Measurements from ENCODE around the gene SAMD9. TPM values are rescaled to one million over a fixed set of nuclear protein-coding genes. Genes with fewer than 3 reads are reported as not detected.
"Not testable (repeated sequence)": the region's sequence is repeated elsewhere in the genome, so short reads cannot be mapped to it uniquely, and the experiment has no call there.

The SAMD9 gene
- total and polyA plus RNA-seq, 2 experiments from 2014 or later = 0.03 TPM; not detected in 1

GRCh38 chr7:93097388-93097787 is 20.4 kb downstream of the SAMD9 start:
- H3K27me3 ChIP-seq = no peaks in the 10 kb centered on the region
- no peak overlapping the region for H3K4me3 ChIP-seq
- TF ChIP-seq, protein P1, sequence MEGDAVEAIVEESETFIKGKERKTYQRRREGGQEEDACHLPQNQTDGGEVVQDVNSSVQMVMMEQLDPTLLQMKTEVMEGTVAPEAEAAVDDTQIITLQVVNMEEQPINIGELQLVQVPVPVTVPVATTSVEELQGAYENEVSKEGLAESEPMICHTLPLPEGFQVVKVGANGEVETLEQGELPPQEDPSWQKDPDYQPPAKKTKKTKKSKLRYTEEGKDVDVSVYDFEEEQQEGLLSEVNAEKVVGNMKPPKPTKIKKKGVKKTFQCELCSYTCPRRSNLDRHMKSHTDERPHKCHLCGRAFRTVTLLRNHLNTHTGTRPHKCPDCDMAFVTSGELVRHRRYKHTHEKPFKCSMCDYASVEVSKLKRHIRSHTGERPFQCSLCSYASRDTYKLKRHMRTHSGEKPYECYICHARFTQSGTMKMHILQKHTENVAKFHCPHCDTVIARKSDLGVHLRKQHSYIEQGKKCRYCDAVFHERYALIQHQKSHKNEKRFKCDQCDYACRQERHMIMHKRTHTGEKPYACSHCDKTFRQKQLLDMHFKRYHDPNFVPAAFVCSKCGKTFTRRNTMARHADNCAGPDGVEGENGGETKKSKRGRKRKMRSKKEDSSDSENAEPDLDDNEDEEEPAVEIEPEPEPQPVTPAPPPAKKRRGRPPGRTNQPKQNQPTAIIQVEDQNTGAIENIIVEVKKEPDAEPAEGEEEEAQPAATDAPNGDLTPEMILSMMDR (IDR thresholded peaks at IDR 0.05; ENCODE audit: low read depth, low read length) = no peak
- no peaks in the 10 kb centered on the region for H3K36me3 ChIP-seq
- H3K27ac ChIP-seq = no peak overlapping the region
- no peak for DNase-seq (ENCODE audit: low read depth in 1 of 2, low spot score in 1 of 2)
- no peaks in the 10 kb centered on the region for H3K9me3 ChIP-seq (ENCODE audit: low read depth)
- no peaks in the 10 kb centered on the region for H3K4me1 ChIP-seq (ENCODE audit: low read depth)

- TF ChIP-seq, protein P1 (IDR thresholded peaks at IDR 0.05; ENCODE audit: low read depth, low read length) = peak; percentile 59
Observed at GRCh38 chr7:93092757-93093370, 24.9 kb downstream of the SAMD9 start.

GRCh38 chr7:93073357-93073756 is 44.4 kb downstream of the SAMD9 start:
- not testable (repeated sequence) for H3K4me3 ChIP-seq; H3K4me1 ChIP-seq (ENCODE audit: low read depth); H3K9me3 ChIP-seq (ENCODE audit: low read depth); DNase-seq (ENCODE audit: low read depth in 1 of 2, low spot score in 1 of 2); H3K36me3 ChIP-seq; H3K27me3 ChIP-seq; H3K27ac ChIP-seq

More at GRCh38 chr7:93092757-93093370, 24.9 kb downstream of the SAMD9 start:
- no peak overlapping the region for H3K27ac ChIP-seq
- peak in 1 of 2 donors; percentile 68 for DNase-seq (ENCODE audit: low read depth in 1 of 2, low spot score in 1 of 2)
- no peaks in the 10 kb centered on the region for H3K9me3 ChIP-seq (ENCODE audit: low read depth)
- H3K4me1 ChIP-seq (ENCODE audit: low read depth) = no peaks in the 10 kb centered on the region
- H3K27me3 ChIP-seq = no peaks in the 10 kb centered on the region
- H3K4me3 ChIP-seq = no peak overlapping the region
- H3K36me3 ChIP-seq = no peaks in the 10 kb centered on the region

DNA sequence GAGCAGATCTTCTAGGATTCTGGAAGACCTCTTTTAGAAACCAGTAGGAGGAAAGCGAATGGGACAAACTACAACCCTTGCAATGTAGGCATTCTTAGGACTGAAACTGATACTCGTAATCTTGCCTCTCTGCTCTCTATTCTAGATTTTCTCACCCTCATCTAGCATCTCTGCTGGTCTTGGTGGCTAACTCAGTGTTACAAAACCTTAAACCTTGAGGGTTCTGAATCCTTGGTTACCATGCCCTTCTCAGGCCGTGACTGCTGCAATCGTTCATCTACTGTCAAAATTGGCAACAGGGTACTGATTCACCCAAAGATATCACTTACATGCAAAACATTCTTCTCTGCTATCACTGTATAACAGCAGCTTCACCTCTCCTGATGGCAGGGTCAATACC is 55.2 kb downstream of the SAMD9 start:
- no peaks in the 10 kb centered on the region for H3K9me3 ChIP-seq (ENCODE audit: low read depth)
- no peak overlapping the region for H3K4me3 ChIP-seq
- H3K36me3 ChIP-seq = no peaks in the 10 kb centered on the region
- no peak for DNase-seq (ENCODE audit: low read depth in 1 of 2, low spot score in 1 of 2)
- H3K27ac ChIP-seq = no peak overlapping the region
- no peaks in the 10 kb centered on the region for H3K4me1 ChIP-seq (ENCODE audit: low read depth)
- TF ChIP-seq, protein P1 (IDR thresholded peaks at IDR 0.05; ENCODE audit: low read depth, low read length) = no peak
- H3K27me3 ChIP-seq = no peaks in the 10 kb centered on the region

GRCh38 chr7:93060865-93061264 is 56.9 kb downstream of the SAMD9 start:
- H3K9me3 ChIP-seq (ENCODE audit: low read depth) = no peaks in the 10 kb centered on the region
- H3K4me1 ChIP-seq (ENCODE audit: low read depth) = no peaks in the 10 kb centered on the region
- H3K27ac ChIP-seq = no peak overlapping the region
- no peaks in the 10 kb centered on the region for H3K36me3 ChIP-seq
- no peak overlapping the region for H3K4me3 ChIP-seq
- no peak for DNase-seq (ENCODE audit: low read depth in 1 of 2, low spot score in 1 of 2)
- no peaks in the 10 kb centered on the region for H3K27me3 ChIP-seq
- TF ChIP-seq, protein P1 (IDR thresholded peaks at IDR 0.05; ENCODE audit: low read depth, low read length) = no peak

DNA sequence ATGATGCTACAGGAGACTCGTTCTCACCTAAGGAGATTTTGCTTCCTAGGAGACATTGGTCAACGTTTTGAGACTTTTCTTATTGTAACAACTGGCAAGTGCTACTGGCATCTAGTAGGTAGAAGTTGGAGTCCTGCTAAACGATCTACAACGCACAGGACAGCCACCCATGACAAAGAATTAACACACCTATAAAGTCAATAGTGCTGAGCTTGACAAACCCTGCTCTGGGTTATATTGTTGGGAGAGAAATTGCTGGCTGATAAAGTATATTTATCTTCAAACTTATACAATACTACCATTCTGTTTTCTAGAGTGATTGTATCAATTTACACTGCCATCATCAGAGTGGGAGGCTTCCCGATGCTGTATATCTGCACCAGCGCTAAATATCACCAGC is 57.8 kb downstream of the SAMD9 start:
- DNase-seq (ENCODE audit: low read depth in 1 of 2, low spot score in 1 of 2) = no peak
- TF ChIP-seq, protein P1 (IDR thresholded peaks at IDR 0.05; ENCODE audit: low read depth, low read length) = no peak
- no peaks in the 10 kb centered on the region for H3K36me3 ChIP-seq
- H3K4me1 ChIP-seq (ENCODE audit: low read depth) = no peaks in the 10 kb centered on the region
- H3K27me3 ChIP-seq = no peaks in the 10 kb centered on the region
- H3K9me3 ChIP-seq (ENCODE audit: low read depth) = no peaks in the 10 kb centered on the region
- no peak overlapping the region for H3K27ac ChIP-seq
- H3K4me3 ChIP-seq = no peak overlapping the region

DNA sequence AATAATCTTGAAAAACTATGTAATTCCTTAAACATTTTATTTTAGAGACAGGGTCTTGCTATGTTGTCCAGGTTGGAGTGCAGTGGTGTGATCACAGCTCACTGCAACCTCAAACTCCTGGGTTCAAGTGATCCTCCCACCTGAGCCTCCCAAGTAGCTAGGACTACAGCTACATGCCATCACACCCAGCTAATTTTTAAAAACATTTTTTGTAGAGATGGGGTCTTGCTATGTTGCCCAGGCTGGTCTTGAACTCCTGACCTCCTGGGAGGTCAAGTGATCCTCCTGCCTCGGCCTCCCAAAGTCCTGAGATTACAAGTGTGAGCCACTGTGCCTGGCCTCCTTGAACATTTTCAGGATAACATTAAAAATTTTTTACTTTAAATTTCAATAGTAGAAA is 61.2 kb downstream of the SAMD9 start:
- not testable (repeated sequence) for H3K4me1 ChIP-seq (ENCODE audit: low read depth); H3K4me3 ChIP-seq; DNase-seq (ENCODE audit: low read depth in 1 of 2, low spot score in 1 of 2); H3K9me3 ChIP-seq (ENCODE audit: low read depth); H3K27me3 ChIP-seq; H3K36me3 ChIP-seq; H3K27ac ChIP-seq

Data from cardiac muscle cell (in vitro differentiated cells and primary cell).